ELR (cell line): ENCODE measurements around the gene TLR4.

Experiments used
- DNase-seq: peaks from one replicate; pipeline ENCODE4 v3.0.0-alpha.2; 2015; ENCODE audit warnings: low read depth

TLR4 gene

GRCh38 chr9:117704024-117704575 is at the start of gene TLR4:
TSS of gene TLR4 (plus strand) at chr9:117704403. CDS start at chr9:117704473, 70 bp downstream.
- peak; percentile 58 for DNase-seq

GRCh38 chr9:117656002-117656401 is 48.2 kb upstream of the TLR4 start:
- no peak for DNase-seq

DNA sequence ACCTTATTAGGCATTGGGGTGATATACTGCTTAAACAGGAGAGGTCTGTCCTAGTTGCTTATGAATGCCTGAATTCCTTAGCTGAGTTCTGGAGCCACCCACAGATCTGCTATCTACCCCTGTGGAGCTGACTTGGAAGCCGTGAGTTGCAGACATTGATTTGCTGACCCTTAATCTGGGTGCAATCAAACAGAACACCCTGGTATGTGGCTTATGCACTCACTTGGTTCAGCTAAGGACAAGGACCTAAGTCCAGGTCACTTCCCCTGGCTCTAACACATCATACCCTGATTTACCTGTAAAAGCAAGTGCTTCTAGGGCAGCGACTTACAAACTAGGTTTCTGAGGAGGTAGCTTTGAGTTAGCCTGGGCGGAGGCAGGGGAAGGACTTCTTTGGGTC is 41.6 kb upstream of the TLR4 start:
- DNase-seq, result no peak

GRCh38 chr9:117664419-117664818 is 39.8 kb upstream of the TLR4 start:
- DNase-seq, result no peak

- DNase-seq, result no peak
Measured at GRCh38 chr9:117665601-117666385, 38.4 kb upstream of the TLR4 start.

GRCh38 chr9:117671468-117671867 is 32.7 kb upstream of the TLR4 start:
- DNase-seq, result peak; percentile 6

- DNase-seq, result peak; percentile 57
Measured at GRCh38 chr9:117672369-117672768, 31.8 kb upstream of the TLR4 start.

DNA sequence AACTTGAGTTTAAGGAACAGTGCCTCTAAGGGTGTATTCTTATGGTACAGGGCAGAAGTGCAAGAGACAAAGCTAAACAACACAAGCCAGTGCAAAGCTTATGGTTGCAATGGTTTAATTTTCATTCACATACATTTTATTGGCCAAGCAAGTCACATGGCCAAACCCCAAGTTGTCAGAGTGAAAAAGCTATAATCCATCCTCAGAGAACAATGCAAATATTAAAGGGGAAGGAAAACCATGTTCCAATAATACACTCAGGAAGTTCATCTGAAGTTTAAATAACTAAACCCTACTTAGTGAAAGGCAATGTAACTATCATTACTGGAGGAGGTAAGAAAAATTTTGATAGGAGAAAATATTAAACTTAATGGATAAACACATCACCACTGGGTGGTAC is 26.6 kb upstream of the TLR4 start:
- no peak for DNase-seq

DNA sequence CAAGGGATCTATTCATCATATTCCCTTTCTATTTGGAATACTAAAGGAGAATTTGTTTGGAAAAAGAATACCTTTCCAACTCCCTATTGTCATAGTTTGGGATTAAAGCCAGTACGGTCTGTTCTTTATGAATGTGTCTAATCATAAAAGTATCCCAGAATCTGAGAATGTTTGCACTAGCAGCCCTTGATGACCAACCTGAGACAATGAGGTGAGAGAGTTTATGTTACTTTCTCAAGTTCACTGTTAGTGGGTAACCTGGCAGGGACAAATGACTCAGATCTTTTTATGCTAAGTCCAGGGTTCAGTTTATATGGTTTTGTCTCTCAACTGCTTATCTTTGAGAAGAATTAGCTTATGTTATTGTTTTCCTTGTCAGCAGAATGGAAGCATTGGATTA is 25.3 kb upstream of the TLR4 start:
- no peak for DNase-seq

GRCh38 chr9:117679416-117679815 is 24.8 kb upstream of the TLR4 start:
- no peak for DNase-seq

DNA sequence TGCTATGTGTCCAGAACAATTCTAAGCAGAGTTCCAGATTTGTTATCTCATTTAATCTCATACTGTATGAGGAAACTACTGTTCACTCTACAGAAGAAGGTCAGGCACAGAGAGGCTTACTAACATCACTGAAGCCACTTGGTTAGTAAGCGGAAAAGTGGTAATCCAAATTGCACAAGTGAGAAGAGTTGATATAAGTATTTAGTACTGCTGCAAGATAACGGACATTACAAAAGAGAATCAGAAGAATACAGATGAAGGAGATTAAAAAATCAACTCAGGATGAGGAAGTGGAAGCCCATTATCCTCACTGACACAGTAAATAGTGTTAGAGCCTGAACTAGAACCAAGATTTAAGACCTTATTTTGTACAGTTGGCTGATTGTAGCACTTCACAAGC is 22.3 kb upstream of the TLR4 start:
- DNase-seq, result no peak

GRCh38 chr9:117682955-117683710 is 21.1 kb upstream of the TLR4 start:
- peak; percentile 25 for DNase-seq

DNA sequence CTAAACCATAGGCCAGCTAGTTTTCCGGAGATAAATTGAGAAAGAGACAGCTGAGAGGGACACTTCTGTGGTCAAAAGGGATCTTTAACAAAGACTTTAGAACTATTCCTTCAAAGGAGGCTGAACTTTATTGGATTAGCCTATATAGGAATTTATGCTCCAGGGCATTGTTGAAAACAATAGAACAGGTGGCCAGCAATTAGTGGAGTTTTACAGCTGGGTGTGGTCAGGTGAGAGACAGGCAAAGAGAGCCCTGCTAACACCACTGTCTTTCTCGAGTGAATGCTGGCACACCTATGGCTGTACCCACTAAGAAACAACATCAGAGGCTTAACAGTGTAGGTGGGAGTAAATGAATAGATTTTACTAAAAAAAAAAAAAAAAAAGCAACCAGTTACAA is 16.7 kb upstream of the TLR4 start:
- DNase-seq, result no peak

DNA sequence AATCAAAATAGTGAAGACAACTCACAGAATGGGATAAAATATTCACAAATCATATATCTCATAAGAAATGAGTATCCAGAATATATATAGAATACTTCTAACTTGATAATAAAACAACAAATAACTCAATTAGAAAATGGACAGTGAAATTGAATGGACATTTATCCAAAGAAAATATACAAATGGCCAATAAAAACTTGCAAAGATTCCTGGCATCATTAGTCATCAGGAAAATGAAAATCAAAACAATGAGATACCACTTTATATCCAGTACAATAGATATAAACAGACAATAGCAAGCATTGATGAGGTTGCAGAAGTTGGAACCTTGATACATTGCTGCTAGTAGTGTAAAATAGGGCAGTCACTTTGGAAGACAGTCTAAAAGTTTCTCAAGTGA is 12.8 kb upstream of the TLR4 start:
- peak; percentile 2 for DNase-seq

DNA sequence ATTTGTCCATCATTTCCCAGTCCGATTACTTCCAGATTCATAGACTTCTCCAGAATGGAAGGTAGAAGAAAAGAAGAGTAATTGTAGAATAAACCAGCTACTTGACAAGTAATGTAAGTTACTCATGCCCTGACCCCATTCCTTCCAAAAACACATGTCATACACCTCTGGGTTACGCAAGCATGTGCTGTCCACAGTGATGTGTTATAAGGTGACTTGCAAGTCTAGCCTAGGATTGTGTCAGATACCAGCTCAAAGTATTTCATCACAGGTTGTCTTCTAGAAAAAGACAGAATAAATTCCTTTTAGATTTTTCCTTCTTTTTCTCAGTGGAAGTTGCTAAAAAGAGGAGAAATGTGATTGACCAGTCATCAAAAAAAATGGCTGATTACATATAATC is 8.0 kb upstream of the TLR4 start:
- no peak for DNase-seq

- no peak for DNase-seq
Measured at GRCh38 chr9:117697046-117697445, 7.2 kb upstream of the TLR4 start.

- DNase-seq, result peak; percentile 30
Measured at GRCh38 chr9:117703537-117703936, 666 bp upstream of the TLR4 start.

GRCh38 chr9:117704597-117704996 is 394 bp downstream of the TLR4 start:
- DNase-seq, result no peak

GRCh38 chr9:117705386-117705785 is 1.2 kb downstream of the TLR4 start:
- no peak for DNase-seq

DNA sequence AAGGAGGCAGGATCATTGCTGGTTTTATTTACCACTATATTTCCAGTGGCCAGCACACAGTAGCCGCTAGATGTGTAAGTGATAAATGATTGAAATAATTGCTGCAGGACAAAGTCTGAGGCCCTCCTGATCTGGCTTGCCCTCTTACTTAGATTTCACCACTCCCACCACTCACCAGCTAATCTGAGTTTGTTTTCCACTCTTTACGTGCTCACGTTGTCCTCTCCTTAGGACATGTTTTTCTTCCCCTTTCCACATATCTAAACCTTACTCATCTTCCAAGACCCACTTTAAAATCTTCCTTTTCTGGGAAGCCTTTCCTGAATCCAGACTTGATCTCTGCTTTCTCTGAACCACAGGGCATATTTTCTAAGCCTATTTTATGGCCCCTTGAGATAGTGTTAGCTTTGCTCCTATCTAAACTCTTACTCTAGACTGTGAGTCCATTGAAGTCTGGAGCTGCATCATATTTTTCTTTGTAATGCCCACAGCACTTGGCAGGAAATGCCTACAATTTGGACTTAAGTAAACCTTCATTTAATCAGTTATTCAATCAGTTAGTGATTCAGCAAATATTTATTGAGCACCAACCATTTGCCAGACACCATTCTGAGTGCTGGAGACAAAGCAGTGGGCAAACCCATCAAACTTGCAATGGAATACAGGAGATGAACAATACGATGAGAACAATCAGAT is 2.4 kb downstream of the TLR4 start:
- no peak for DNase-seq

GRCh38 chr9:117707561-117707960 is 3.4 kb downstream of the TLR4 start:
- DNase-seq, result no peak

DNA sequence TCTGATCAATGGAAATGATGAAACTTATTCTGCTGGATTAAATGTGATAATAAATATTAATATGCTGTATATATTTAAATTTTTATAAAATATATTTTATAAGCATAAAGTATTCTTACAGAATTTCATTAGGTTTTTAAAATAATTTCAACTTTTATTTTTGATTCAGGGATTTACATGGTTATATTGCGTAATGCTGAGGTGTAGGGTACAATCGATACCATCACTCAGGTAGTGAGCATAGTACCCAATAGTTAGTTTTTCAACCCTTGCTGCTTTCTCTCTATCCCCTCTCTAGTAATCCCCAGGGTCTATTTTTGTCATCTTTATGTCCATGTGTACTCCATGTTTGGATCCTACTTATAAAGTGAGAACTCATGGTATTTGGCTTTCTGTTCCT is 5.7 kb downstream of the TLR4 start:
- DNase-seq, result no peak

DNA sequence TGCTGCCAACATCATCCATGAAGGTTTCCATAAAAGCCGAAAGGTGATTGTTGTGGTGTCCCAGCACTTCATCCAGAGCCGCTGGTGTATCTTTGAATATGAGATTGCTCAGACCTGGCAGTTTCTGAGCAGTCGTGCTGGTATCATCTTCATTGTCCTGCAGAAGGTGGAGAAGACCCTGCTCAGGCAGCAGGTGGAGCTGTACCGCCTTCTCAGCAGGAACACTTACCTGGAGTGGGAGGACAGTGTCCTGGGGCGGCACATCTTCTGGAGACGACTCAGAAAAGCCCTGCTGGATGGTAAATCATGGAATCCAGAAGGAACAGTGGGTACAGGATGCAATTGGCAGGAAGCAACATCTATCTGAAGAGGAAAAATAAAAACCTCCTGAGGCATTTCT is 10.1 kb downstream of the TLR4 start:
- no peak for DNase-seq
